ENCODE results near the gene AFP. TPM values are rescaled to one million over a fixed set of nuclear protein-coding genes. Genes with fewer than 3 reads are reported as not detected.

AFP gene
- total RNA-seq, 2 experiments from 2014 or later: not detected

- Histone ChIP-seq H3K4me1 (ENCODE audit: insufficient read depth, low read length, poor library complexity, severe bottlenecking) (no peaks in the 10 kb centered on the region), H3K4me3 (ENCODE audit: low read depth, low read length, poor library complexity, severe bottlenecking) (no peak overlapping the region), H4K20me1 (ENCODE audit: insufficient read depth, low read length) (no peaks in the 10 kb centered on the region), H3K4me2 (ENCODE audit: low read length) (no peak overlapping the region), H3K36me3 (ENCODE audit: insufficient read depth, low read length) (no peaks in the 10 kb centered on the region), H2AFZ (ENCODE audit: low read length) (no peak overlapping the region), H3K9me2 (ENCODE audit: insufficient read depth, low read length) (no peaks in the 10 kb centered on the region), H3K79me2 (ENCODE audit: insufficient read depth, low read depth, low read length) (no peaks in the 10 kb centered on the region), H3K27ac (ENCODE audit: low read depth, low read length, poor library complexity, severe bottlenecking) (no peak overlapping the region), H3K9me3 (ENCODE audit: low read length) (no peaks in the 10 kb centered on the region)
- intact Hi-C loops (cut with micrococcal nuclease; ENCODE audit: unreplicated experiment): no loop called here
- no TSS peak for BruUV-seq (replicated peaks)
- DNase-seq (ENCODE audit: low spot score): no peak
- TF ChIP-seq CTCF (conservative IDR thresholded peaks at IDR 0.05; ENCODE audit: low read length): no peak
- no peak for TF ChIP-seq EZH2phosphoT487 (IDR thresholded peaks at IDR 0.05; ENCODE audit: borderline replicate concordance, low read depth, low read length)
- ChIA-PET CTCF (ENCODE audit: unreplicated experiment) (no interaction called here), POLR2A (no interaction called here)
Observed at GRCh38 chr4:73391774-73392173, 44.2 kb upstream of the AFP start.

- DNase-seq (ENCODE audit: low spot score): no peak
- H4K20me1 ChIP-seq (ENCODE audit: insufficient read depth, low read length): no peaks in the 10 kb centered on the region
- no peaks in the 10 kb centered on the region for H3K36me3 ChIP-seq (ENCODE audit: insufficient read depth, low read length)
- H3K4me2 ChIP-seq (ENCODE audit: low read length): no peak overlapping the region
- no peaks in the 10 kb centered on the region for H3K9me3 ChIP-seq (ENCODE audit: low read length)
- no TSS peak for BruUV-seq (replicated peaks)
- TF ChIP-seq CTCF (conservative IDR thresholded peaks at IDR 0.05; ENCODE audit: low read length) (no peak), EZH2phosphoT487 (IDR thresholded peaks at IDR 0.05; ENCODE audit: borderline replicate concordance, low read depth, low read length) (no peak)
- H3K4me3 ChIP-seq (ENCODE audit: low read depth, low read length, poor library complexity, severe bottlenecking): no peak overlapping the region
- POLR2A ChIA-PET: no interaction called here
- intact Hi-C loops (cut with micrococcal nuclease; ENCODE audit: unreplicated experiment): no loop called here
- H3K27ac ChIP-seq (ENCODE audit: low read depth, low read length, poor library complexity, severe bottlenecking): no peak overlapping the region
- no peaks in the 10 kb centered on the region for H3K79me2 ChIP-seq (ENCODE audit: insufficient read depth, low read depth, low read length)
- no peaks in the 10 kb centered on the region for H3K9me2 ChIP-seq (ENCODE audit: insufficient read depth, low read length)
- H2AFZ ChIP-seq (ENCODE audit: low read length): no peak overlapping the region
- no peaks in the 10 kb centered on the region for H3K4me1 ChIP-seq (ENCODE audit: insufficient read depth, low read length, poor library complexity, severe bottlenecking)
- CTCF ChIA-PET (ENCODE audit: unreplicated experiment): no interaction called here
Observed at GRCh38 chr4:73392936-73393335, 43.1 kb upstream of the AFP start.

GRCh38 chr4:73396304-73396703, 39.7 kb upstream of the AFP start:
- Histone ChIP-seq H4K20me1 (ENCODE audit: insufficient read depth, low read length) (no peaks in the 10 kb centered on the region), H3K4me3 (ENCODE audit: low read depth, low read length, poor library complexity, severe bottlenecking) (no peak overlapping the region), H3K36me3 (ENCODE audit: insufficient read depth, low read length) (no peaks in the 10 kb centered on the region), H3K79me2 (ENCODE audit: insufficient read depth, low read depth, low read length) (no peaks in the 10 kb centered on the region), H3K4me1 (ENCODE audit: insufficient read depth, low read length, poor library complexity, severe bottlenecking) (no peaks in the 10 kb centered on the region), H3K9me3 (ENCODE audit: low read length) (no peaks in the 10 kb centered on the region), H3K27ac (ENCODE audit: low read depth, low read length, poor library complexity, severe bottlenecking) (no peak overlapping the region), H3K9me2 (ENCODE audit: insufficient read depth, low read length) (no peaks in the 10 kb centered on the region), H2AFZ (ENCODE audit: low read length) (no peak overlapping the region), H3K4me2 (ENCODE audit: low read length) (no peak overlapping the region)
- CTCF ChIA-PET (ENCODE audit: unreplicated experiment): no interaction called here
- POLR2A ChIA-PET: no interaction called here
- no TSS peak for BruUV-seq (replicated peaks)
- intact Hi-C loops (cut with micrococcal nuclease; ENCODE audit: unreplicated experiment): no loop called here
- no peak for DNase-seq (ENCODE audit: low spot score)
- no peak for TF ChIP-seq CTCF (conservative IDR thresholded peaks at IDR 0.05; ENCODE audit: low read length)
- no peak for TF ChIP-seq EZH2phosphoT487 (IDR thresholded peaks at IDR 0.05; ENCODE audit: borderline replicate concordance, low read depth, low read length)

Measured in OCI-LY7 (cell line).